ENCODE results near the gene TCF3. TPM values are rescaled to one million over a fixed set of nuclear protein-coding genes. Genes with fewer than 3 reads are reported as not detected.
"Not testable (repeated sequence)": the region's sequence is repeated elsewhere in the genome, so short reads cannot be mapped to it uniquely, and the experiment has no call there.

TCF3 gene
- total and polyA plus RNA-seq, 11 donors = 13.2 to 40.2 (median 22.3) TPM

- 8 to 16% (median 13%) methylated on average over 7 to 29 of the region's 29 CpGs for WGBS, 4 donors
- H3K9me3 ChIP-seq = peaks cover 0 to 16% (median 2%) of the 10 kb centered on the region in 12 donors
- intact Hi-C loops (cut with DNase I) = no loop called here
- H3K27me3 ChIP-seq = peaks cover 21 to 78% (median 44%) of the 10 kb centered on the region in 9 donors
- H3K4me1 ChIP-seq = no peaks in the 10 kb centered on the region
- no peaks in the 10 kb centered on the region for H3K36me3 ChIP-seq
- H3K4me3 ChIP-seq = no peak overlapping the region
- ATAC-seq = peak in 1 of 4 donors; percentile 41
- no peak for DNase-seq
- H3K27ac ChIP-seq = no peak overlapping the region
- no peak for TF ChIP-seq POLR2A (IDR thresholded peaks at IDR 0.05)
- TF ChIP-seq, protein P1, sequence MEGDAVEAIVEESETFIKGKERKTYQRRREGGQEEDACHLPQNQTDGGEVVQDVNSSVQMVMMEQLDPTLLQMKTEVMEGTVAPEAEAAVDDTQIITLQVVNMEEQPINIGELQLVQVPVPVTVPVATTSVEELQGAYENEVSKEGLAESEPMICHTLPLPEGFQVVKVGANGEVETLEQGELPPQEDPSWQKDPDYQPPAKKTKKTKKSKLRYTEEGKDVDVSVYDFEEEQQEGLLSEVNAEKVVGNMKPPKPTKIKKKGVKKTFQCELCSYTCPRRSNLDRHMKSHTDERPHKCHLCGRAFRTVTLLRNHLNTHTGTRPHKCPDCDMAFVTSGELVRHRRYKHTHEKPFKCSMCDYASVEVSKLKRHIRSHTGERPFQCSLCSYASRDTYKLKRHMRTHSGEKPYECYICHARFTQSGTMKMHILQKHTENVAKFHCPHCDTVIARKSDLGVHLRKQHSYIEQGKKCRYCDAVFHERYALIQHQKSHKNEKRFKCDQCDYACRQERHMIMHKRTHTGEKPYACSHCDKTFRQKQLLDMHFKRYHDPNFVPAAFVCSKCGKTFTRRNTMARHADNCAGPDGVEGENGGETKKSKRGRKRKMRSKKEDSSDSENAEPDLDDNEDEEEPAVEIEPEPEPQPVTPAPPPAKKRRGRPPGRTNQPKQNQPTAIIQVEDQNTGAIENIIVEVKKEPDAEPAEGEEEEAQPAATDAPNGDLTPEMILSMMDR (IDR thresholded peaks at IDR 0.05) = no peak
These were observed 38.4 kb upstream of the TCF3 start for GRCh38 chr19:1690699-1691307.

DNA sequence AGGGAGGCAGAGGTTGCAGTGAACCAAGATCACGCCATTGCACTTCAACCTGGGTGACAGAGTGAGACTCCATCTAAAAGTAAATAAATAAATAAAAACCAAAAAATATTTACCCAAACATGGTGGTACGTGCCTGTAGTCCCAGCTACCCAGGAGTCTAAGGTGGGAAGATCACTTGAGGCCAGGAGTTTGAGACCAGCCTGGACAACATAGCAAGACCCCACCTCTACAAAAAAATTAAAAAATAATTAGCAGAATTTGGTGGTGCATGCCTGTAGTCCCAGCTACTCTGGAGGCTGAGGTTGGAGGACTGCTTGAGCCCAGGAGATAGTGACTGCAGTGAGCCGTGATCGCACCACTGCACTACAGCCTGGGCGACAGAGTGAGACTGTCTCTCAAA, 33.4 kb upstream of the TCF3 start:
- ATAC-seq; H3K9me3 ChIP-seq; H3K36me3 ChIP-seq; H3K27ac ChIP-seq; intact Hi-C loops (cut with DNase I); H3K4me1 ChIP-seq; H3K4me3 ChIP-seq: not testable (repeated sequence)
- 88 to 93% (median 92%) methylated on average over 5 of the region's 5 CpGs for WGBS, 4 donors
- peaks cover 29 to 97% (median 41%) of the 10 kb centered on the region in 9 donors for H3K27me3 ChIP-seq
- DNase-seq = peak in 1 of 5 donors; percentile 5

GRCh38 chr19:1685046-1685445, 32.6 kb upstream of the TCF3 start:
- H3K4me3 ChIP-seq = no peak overlapping the region
- H3K9me3 ChIP-seq = no peaks in the 10 kb centered on the region
- no peaks in the 10 kb centered on the region for H3K36me3 ChIP-seq
- WGBS, 4 donors = 20 to 63% (median 35%) methylated on average over 1 to 19 of the region's 19 CpGs
- no peak overlapping the region for H3K27ac ChIP-seq
- intact Hi-C loops (cut with DNase I) = no loop called here
- TF ChIP-seq, protein P1 (IDR thresholded peaks at IDR 0.05) = no peak
- no peak for TF ChIP-seq POLR2A (IDR thresholded peaks at IDR 0.05)
- DNase-seq (peak in 1 of 5 donors; percentile 28), ATAC-seq (no peak)
- H3K4me1 ChIP-seq = no peaks in the 10 kb centered on the region
- peaks cover 22 to 97% (median 34%) of the 10 kb centered on the region in 9 donors for H3K27me3 ChIP-seq

GRCh38 chr19:1684573-1684912, 32.1 kb upstream of the TCF3 start:
- TF ChIP-seq, protein P1 (IDR thresholded peaks at IDR 0.05) = no peak
- no peak for TF ChIP-seq POLR2A (IDR thresholded peaks at IDR 0.05)
- Histone ChIP-seq H3K9me3 (no peaks in the 10 kb centered on the region), H3K27ac (no peak overlapping the region), H3K4me3 (no peak overlapping the region), H3K27me3 (peaks cover 26 to 97% (median 38%) of the 10 kb centered on the region in 9 donors), H3K4me1 (no peaks in the 10 kb centered on the region), H3K36me3 (no peaks in the 10 kb centered on the region)
- DNase-seq (peak in 1 of 5 donors; percentile 24), ATAC-seq (no peak)
- intact Hi-C loops (cut with DNase I) = no loop called here
- WGBS, 4 donors = 76 to 82% (median 79%) methylated on average over 8 to 10 of the region's 10 CpGs
